ENCODE results near the gene EFHC1. TPM values are rescaled to one million over a fixed set of nuclear protein-coding genes. Genes with fewer than 3 reads are reported as not detected.

EFHC1 gene
- 15.4 and 16.0 TPM in 2 replicates for total RNA-seq

GRCh38 chr6:52419809-52420667, at the start of gene EFHC1:
TSS of gene EFHC1 (plus strand) at chr6:52420342. CDS start at chr6:52420411, 69 bp downstream.

Other genes with a start within 250 kb of the EFHC1 start
- not detected in 2 replicates for gene IL17A, start 234.0 kb upstream of the EFHC1 start, total RNA-seq
- gene IL17F, start 175.8 kb upstream of the EFHC1 start, total RNA-seq: not detected in 2 replicates
- gene MCM3, start 135.6 kb upstream of the EFHC1 start, total RNA-seq: 54.5 and 68.0 TPM in 2 replicates
- 6.5 and 10.1 TPM in 2 replicates for gene PAQR8, start 58.2 kb upstream of the EFHC1 start, total RNA-seq
- 84.3 and 87.9 TPM in 2 replicates for gene TRAM2, start 156.7 kb downstream of the EFHC1 start, total RNA-seq

Measured in vein endothelial cell (primary cell).